Spinal cord (tissue), 10 donors: ENCODE measurements around the gene CLEC2D. TPM values are rescaled to one million over a fixed set of nuclear protein-coding genes. Genes with fewer than 3 reads are reported as not detected.

Source experiments
- DNase-seq, 6 donors: peaks; one replicate each; pipeline versions ENCODE4 v3.0.0 to v3.0.0-alpha.2; 2013 to 2015; ENCODE audit warnings: low spot score in 6 of 6, low read depth in 4 of 6
- H3K27ac ChIP-seq: one replicate; pipeline ENCODE4 v1.5.1; 2013; ENCODE audit warnings: low read depth, low read length, control low read depth
- H3K27me3 ChIP-seq: one replicate; pipeline ENCODE4 v1.6.1; 2013; ENCODE audit warnings: low read length; ENCODE audit not compliant: control insufficient read depth, insufficient read depth
- H3K36me3 ChIP-seq: one replicate; pipeline ENCODE4 v1.6.1; 2013; ENCODE audit warnings: low read length; ENCODE audit not compliant: control insufficient read depth, insufficient read depth
- H3K4me1 ChIP-seq: one replicate; pipeline ENCODE4 v1.6.1; 2013; ENCODE audit warnings: low read length; ENCODE audit not compliant: control insufficient read depth, insufficient read depth
- H3K4me3 ChIP-seq: one replicate; pipeline ENCODE4 v1.5.1; 2013; ENCODE audit warnings: low read depth, low read length, control low read depth
- H3K9me3 ChIP-seq: one replicate; pipeline ENCODE4 v1.6.1; 2013; ENCODE audit warnings: low read length; ENCODE audit not compliant: control insufficient read depth, insufficient read depth
- WGBS: methylation state at CpG from one replicate; pipeline ENCODE4 v1.1.5; 2013; ENCODE audit warnings: missing lambda C conversion rate; ENCODE audit not compliant: insufficient coverage; 5-methylcytosine and 5-hydroxymethylcytosine counted together
- long read RNA-seq, 4 donors: transcript quantifications; one replicate each; lab custom pipeline, GENCODE V29; 2026
- polyA plus RNA-seq, 2 donors: library from polyadenylated mRNA; unstranded; fragments of 120-200 nt; gene quantifications; one replicate each; pipeline ENCODE4 v1.2.1, GENCODE V29; 2013; ENCODE audit not compliant: insufficient read length in 2 of 2
- total RNA-seq, 2 donors: library from RNA; depleted of rRNA in 1 of 2; stranded (reverse); fragments of 120-200 nt in 1 of 2; fragments of >200 nt in 1 of 2; gene quantifications; one replicate each; pipeline versions ENCODE4 v1.2.3 to v1.2.4, GENCODE V29; 2013 to 2014
- donor health status: healthy.

The CLEC2D gene, protein sequence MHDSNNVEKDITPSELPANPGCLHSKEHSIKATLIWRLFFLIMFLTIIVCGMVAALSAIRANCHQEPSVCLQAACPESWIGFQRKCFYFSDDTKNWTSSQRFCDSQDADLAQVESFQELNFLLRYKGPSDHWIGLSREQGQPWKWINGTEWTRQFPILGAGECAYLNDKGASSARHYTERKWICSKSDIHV
- total RNA-seq (10 to 100 TPM; 11.0 to 11.1 TPM), polyA plus RNA-seq (10 to 100 TPM in 1 of 2 donors, 1 to 10 TPM in 1; 9.6 to 17.5 TPM)
- long read RNA-seq, donor 1: 0 reads
- long read RNA-seq, donor 2: 0 reads
- long read RNA-seq, donor 3: 0 reads
- long read RNA-seq, donor 4: 0 reads

- Histone ChIP-seq H3K27me3 (no peaks in the 10 kb centered on the region), H3K27ac (no peak within 1 kb of the TSS), H3K9me3 (peaks cover 2% of the 10 kb centered on the region), H3K36me3 (no peaks in the 10 kb centered on the region), H3K4me1 (peaks cover 11% of the 10 kb centered on the region), H3K4me3 (no peak within 1 kb of the TSS)
- WGBS: 100% methylated on average over 1 of the region's 4 CpGs
- no peak for DNase-seq
These were observed at the start of gene CLEC2D for GRCh38 chr12:9669534-9669933. TSS of gene CLEC2D (plus strand) at chr12:9669713. CDS start at chr12:9669735, 22 bp downstream.

- 100% methylated on average over 1 of the region's 3 CpGs for WGBS
- Histone ChIP-seq H3K4me3 (no peak overlapping the region), H3K27me3 (no peaks in the 10 kb centered on the region), H3K4me1 (no peaks in the 10 kb centered on the region), H3K27ac (no peak overlapping the region), H3K9me3 (no peaks in the 10 kb centered on the region), H3K36me3 (no peaks in the 10 kb centered on the region)
- no peak for DNase-seq
These were observed 44.5 kb upstream of the CLEC2D start for GRCh38 chr12:9625019-9625418.

GRCh38 chr12:9626291-9626690 is 43.2 kb upstream of the CLEC2D start:
- Histone ChIP-seq H3K27me3 (no peaks in the 10 kb centered on the region), H3K4me1 (no peaks in the 10 kb centered on the region), H3K9me3 (no peaks in the 10 kb centered on the region), H3K4me3 (no peak overlapping the region), H3K27ac (no peak overlapping the region), H3K36me3 (no peaks in the 10 kb centered on the region)
- DNase-seq: no peak

DNA sequence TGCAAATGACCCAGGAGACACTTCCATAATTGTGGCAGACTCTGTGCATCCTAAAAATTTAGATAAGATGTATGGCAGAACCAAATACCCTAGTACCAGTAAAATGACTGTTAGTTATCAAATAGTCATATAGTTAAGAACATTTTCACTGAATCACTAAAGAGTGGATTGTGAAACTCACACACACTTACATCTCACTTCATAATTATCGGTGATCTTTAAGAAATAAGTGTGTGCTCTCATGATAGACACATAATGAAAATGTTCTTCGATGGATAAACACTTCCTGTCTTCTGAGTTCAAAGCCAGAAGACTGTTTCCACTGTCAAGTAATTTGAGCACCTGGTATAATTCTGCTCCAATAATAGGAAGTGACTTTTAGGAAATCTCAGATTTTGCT is 42.7 kb upstream of the CLEC2D start:
- Histone ChIP-seq H3K4me1 (no peaks in the 10 kb centered on the region), H3K4me3 (no peak overlapping the region), H3K27me3 (no peaks in the 10 kb centered on the region), H3K9me3 (no peaks in the 10 kb centered on the region), H3K36me3 (no peaks in the 10 kb centered on the region), H3K27ac (no peak overlapping the region)
- no CpG with 5 or more reads among the region's 2 CpGs for WGBS
- no peak for DNase-seq

- no peaks in the 10 kb centered on the region for H3K27me3 ChIP-seq
- no peaks in the 10 kb centered on the region for H3K9me3 ChIP-seq
- H3K27ac ChIP-seq: no peak overlapping the region
- no peak for DNase-seq
- no peaks in the 10 kb centered on the region for H3K4me1 ChIP-seq
- WGBS: 97% methylated on average over 9 of the region's 13 CpGs
- H3K4me3 ChIP-seq: no peak overlapping the region
- no peaks in the 10 kb centered on the region for H3K36me3 ChIP-seq
These were observed 36.7 kb upstream of the CLEC2D start for GRCh38 chr12:9632766-9633165.

- peak in 1 of 6 donors; percentile 9 for DNase-seq
- Histone ChIP-seq H3K4me3 (no peak overlapping the region), H3K4me1 (no peaks in the 10 kb centered on the region), H3K27me3 (no peaks in the 10 kb centered on the region), H3K36me3 (no peaks in the 10 kb centered on the region), H3K27ac (no peak overlapping the region), H3K9me3 (no peaks in the 10 kb centered on the region)
- WGBS: 100% methylated on average over 1 of the region's 2 CpGs
These were observed 35.2 kb upstream of the CLEC2D start for GRCh38 chr12:9634177-9634803.

GRCh38 chr12:9634969-9635754 is 34.4 kb upstream of the CLEC2D start:
- DNase-seq: no peak
- H3K4me1 ChIP-seq: no peaks in the 10 kb centered on the region
- no CpG with 5 or more reads among the region's 2 CpGs for WGBS
- H3K27me3 ChIP-seq: no peaks in the 10 kb centered on the region
- H3K4me3 ChIP-seq: no peak overlapping the region
- H3K36me3 ChIP-seq: no peaks in the 10 kb centered on the region
- no peaks in the 10 kb centered on the region for H3K9me3 ChIP-seq
- H3K27ac ChIP-seq: no peak overlapping the region

DNA sequence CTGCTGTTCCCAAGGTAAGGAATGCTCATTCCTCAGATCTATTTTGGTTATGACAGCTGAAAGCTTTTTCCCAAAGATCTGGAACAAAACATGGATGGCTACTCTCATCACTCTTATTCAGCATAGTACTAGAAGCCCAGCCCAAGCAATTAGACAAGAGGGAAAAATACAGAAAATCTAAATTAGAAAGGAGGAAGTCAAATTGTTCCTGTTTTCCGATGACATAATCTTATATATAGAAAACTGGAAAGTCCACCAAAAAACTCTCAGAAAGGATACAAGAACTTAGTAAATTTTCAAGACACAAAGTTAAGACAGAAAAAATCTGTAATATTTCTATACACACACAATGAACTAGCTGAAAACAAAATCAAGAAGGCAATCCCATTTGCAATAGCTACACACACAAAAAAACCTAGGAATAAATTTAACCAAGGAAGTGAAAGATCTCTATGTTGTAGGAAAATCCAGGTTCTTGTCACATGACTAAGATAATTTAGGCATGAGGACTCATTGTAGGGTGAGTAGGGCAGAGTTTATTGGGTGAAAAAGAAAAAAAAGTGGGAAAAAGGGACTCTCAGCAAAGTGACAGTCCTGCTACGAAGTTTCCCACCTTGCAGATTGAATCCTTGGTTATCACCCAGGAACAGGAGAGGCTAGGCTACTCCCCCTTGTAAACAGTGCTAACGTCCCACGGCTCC is 33.2 kb upstream of the CLEC2D start:
- Histone ChIP-seq H3K9me3 (no peaks in the 10 kb centered on the region), H3K27ac (no peak overlapping the region), H3K4me1 (no peaks in the 10 kb centered on the region), H3K4me3 (no peak overlapping the region), H3K27me3 (no peaks in the 10 kb centered on the region), H3K36me3 (no peaks in the 10 kb centered on the region)
- 100% methylated on average over 1 of the region's 4 CpGs for WGBS
- no peak for DNase-seq

DNA sequence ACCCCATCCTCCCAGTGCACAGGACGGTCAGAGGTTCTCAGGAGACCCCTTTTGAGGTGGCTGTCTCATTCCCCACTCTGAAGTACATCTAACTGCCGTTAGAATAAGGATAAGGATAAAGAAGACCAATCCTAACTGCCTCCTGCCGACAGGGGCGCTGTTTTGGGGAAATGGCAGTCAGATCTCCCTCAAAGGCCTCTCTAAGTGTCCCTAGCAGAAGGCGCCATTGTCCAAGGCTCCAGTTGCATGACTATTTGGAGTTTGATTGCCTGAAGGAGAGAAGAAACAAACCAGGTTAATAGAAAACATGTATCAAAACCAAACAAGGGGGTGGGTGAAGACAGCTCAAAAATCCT is 32.7 kb upstream of the CLEC2D start:
- Histone ChIP-seq H3K4me1 (no peaks in the 10 kb centered on the region), H3K27me3 (no peaks in the 10 kb centered on the region), H3K9me3 (no peaks in the 10 kb centered on the region), H3K36me3 (peaks cover 4% of the 10 kb centered on the region), H3K27ac (no peak overlapping the region), H3K4me3 (no peak overlapping the region)
- no CpG with 5 or more reads among the region's 5 CpGs for WGBS
- no peak for DNase-seq
